ENCODE data around the gene CDC73. TPM values are rescaled to one million over a fixed set of nuclear protein-coding genes. Genes with fewer than 3 reads are reported as not detected.
A peak's percentile ranks its signal among the peaks of the same experiment; 100 is the strongest.

CDC73 gene
- total RNA-seq, result 73.1 TPM
- 11.4 TPM for polyA plus RNA-seq (ENCODE audit: insufficient read depth, low read depth, low replicate concordance)
- long read RNA-seq, donor 1, full-length matches to known transcripts, result 3 of 3 reads
- long read RNA-seq, donor 1, partial matches to known transcripts, result 0 of 3 reads
- long read RNA-seq, donor 1, other reads (novel, unspliced or antisense), result 0 of 3 reads
- long read RNA-seq, donor 2, full-length matches to known transcripts, result 1 of 13 reads
- long read RNA-seq, donor 2, partial matches to known transcripts, result 12 of 13 reads
- long read RNA-seq, donor 2, other reads (novel, unspliced or antisense), result 0 of 13 reads
- long read RNA-seq, donor 3, full-length matches to known transcripts, result 7 of 7 reads
- long read RNA-seq, donor 3, partial matches to known transcripts, result 0 of 7 reads
- long read RNA-seq, donor 3, other reads (novel, unspliced or antisense), result 0 of 7 reads
- long read RNA-seq, donor 4, full-length matches to known transcripts, result 9 of 14 reads
- long read RNA-seq, donor 4, partial matches to known transcripts, result 0 of 14 reads
- long read RNA-seq, donor 4, other reads (novel, unspliced or antisense), result 5 of 14 reads
- long read RNA-seq, donor 5, full-length matches to known transcripts, result 1 of 1 reads
- long read RNA-seq, donor 5, partial matches to known transcripts, result 0 of 1 reads
- long read RNA-seq, donor 5, other reads (novel, unspliced or antisense), result 0 of 1 reads
- long read RNA-seq, donor 6, full-length matches to known transcripts, result 5 of 20 reads
- long read RNA-seq, donor 6, partial matches to known transcripts, result 15 of 20 reads
- long read RNA-seq, donor 6, other reads (novel, unspliced or antisense), result 0 of 20 reads
- long read RNA-seq, donor 7, full-length matches to known transcripts, result 25 of 44 reads
- long read RNA-seq, donor 7, partial matches to known transcripts, result 13 of 44 reads
- long read RNA-seq, donor 7, other reads (novel, unspliced or antisense), result 6 of 44 reads
- long read RNA-seq, donor 8, full-length matches to known transcripts, result 3 of 3 reads
- long read RNA-seq, donor 8, partial matches to known transcripts, result 0 of 3 reads
- long read RNA-seq, donor 8, other reads (novel, unspliced or antisense), result 0 of 3 reads
- long read RNA-seq, donor 9, result 0 reads
- long read RNA-seq, donor 10, result 0 reads

GRCh38 chr1:193121616-193122593 lies at the start of gene CDC73:
CDC73 (plus strand) TSS chr1:193122031; CDS start chr1:193122201, 170 bp downstream.
- TF ChIP-seq CTCF (IDR thresholded peaks at IDR 0.05; ENCODE audit: borderline replicate concordance, extremely low read depth, insufficient read depth), result peak; percentile 87
- DNase-seq, result peak; percentile 98 to 99 (median 98)
- Histone ChIP-seq H3K9me3 (ENCODE audit: control insufficient read depth in 2 of 3, insufficient read depth in 1 of 3, low read length in 3 of 3) (no peaks in the 10 kb centered on the region), H3K9ac (ENCODE audit: low read length in 3 of 3) (peak within 1 kb of the TSS; percentile 88 to 98 (median 94)), H3K27ac (ENCODE audit: low read depth in 2 of 2, low read length in 2 of 2) (peak within 1 kb of the TSS; percentile 91 to 97), H3K36me3 (ENCODE audit: control insufficient read depth in 2 of 3, insufficient read depth in 3 of 3, low read length in 3 of 3) (peaks cover 0 to 1% (median 0%) of the 10 kb centered on the region in 3 donors), H3K27me3 (ENCODE audit: control insufficient read depth, insufficient read depth, low read length) (no peaks in the 10 kb centered on the region), H3K4me1 (ENCODE audit: control insufficient read depth in 2 of 3, insufficient read depth in 2 of 3, low read depth in 1 of 3, low read length in 3 of 3) (peaks cover 0 to 5% (median 3%) of the 10 kb centered on the region in 3 donors), H3K4me3 (ENCODE audit: low read length in 3 of 3) (peak within 1 kb of the TSS; percentile 87 to 98 (median 97))
- FAIRE-seq, result peak; percentile 44
- intact Hi-C loops (cut with DNase I), result no loop called here

GRCh38 chr1:193077991-193078390 lies 43.8 kb upstream of the CDC73 start:
- TF ChIP-seq CTCF (IDR thresholded peaks at IDR 0.05; ENCODE audit: borderline replicate concordance, extremely low read depth, insufficient read depth), result no peak
- no peak for FAIRE-seq
- H3K27ac ChIP-seq (ENCODE audit: low read depth in 2 of 2, low read length in 2 of 2), result no peak overlapping the region
- H3K4me1 ChIP-seq (ENCODE audit: control insufficient read depth in 2 of 3, insufficient read depth in 2 of 3, low read depth in 1 of 3, low read length in 3 of 3), result no peaks in the 10 kb centered on the region
- no peak for DNase-seq
- H3K9me3 ChIP-seq (ENCODE audit: control insufficient read depth in 2 of 3, insufficient read depth in 1 of 3, low read length in 3 of 3), result no peaks in the 10 kb centered on the region
- intact Hi-C loops (cut with DNase I), result no loop called here
- H3K9ac ChIP-seq (ENCODE audit: low read length in 3 of 3), result no peak overlapping the region
- peaks cover 14 to 19% (median 17%) of the 10 kb centered on the region in 3 donors for H3K36me3 ChIP-seq (ENCODE audit: control insufficient read depth in 2 of 3, insufficient read depth in 3 of 3, low read length in 3 of 3)
- H3K27me3 ChIP-seq (ENCODE audit: control insufficient read depth, insufficient read depth, low read length), result no peaks in the 10 kb centered on the region
- no peak overlapping the region for H3K4me3 ChIP-seq (ENCODE audit: low read length in 3 of 3)

- FAIRE-seq (no peak), DNase-seq (no peak)
- Histone ChIP-seq H3K27ac (ENCODE audit: low read depth in 2 of 2, low read length in 2 of 2) (no peak overlapping the region), H3K9me3 (ENCODE audit: control insufficient read depth in 2 of 3, insufficient read depth in 1 of 3, low read length in 3 of 3) (no peaks in the 10 kb centered on the region), H3K27me3 (ENCODE audit: control insufficient read depth, insufficient read depth, low read length) (no peaks in the 10 kb centered on the region), H3K4me3 (ENCODE audit: low read length in 3 of 3) (no peak overlapping the region), H3K9ac (ENCODE audit: low read length in 3 of 3) (no peak overlapping the region), H3K4me1 (ENCODE audit: control insufficient read depth in 2 of 3, insufficient read depth in 2 of 3, low read depth in 1 of 3, low read length in 3 of 3) (no peaks in the 10 kb centered on the region), H3K36me3 (ENCODE audit: control insufficient read depth in 2 of 3, insufficient read depth in 3 of 3, low read length in 3 of 3) (peaks cover 14 to 26% (median 23%) of the 10 kb centered on the region in 3 donors)
- intact Hi-C loops (cut with DNase I), result no loop called here
- no peak for TF ChIP-seq CTCF (IDR thresholded peaks at IDR 0.05; ENCODE audit: borderline replicate concordance, extremely low read depth, insufficient read depth)
These were observed 42.6 kb upstream of the CDC73 start for GRCh38 chr1:193079187-193079586.
